ENCODE results near the gene POMGNT1. TPM values are rescaled to one million over a fixed set of nuclear protein-coding genes. Genes with fewer than 3 reads are reported as not detected.

POMGNT1 gene
- total RNA-seq, 1 experiment from 2014 or later, result 34.9 TPM

GRCh38 chr1:46218443-46218842 is 20.2 kb upstream of the POMGNT1 start:
- no peak for TF ChIP-seq CTCF (IDR thresholded peaks at IDR 0.05; ENCODE audit: insufficient read depth in 1 of 2, low read depth in 1 of 2, low read length in 1 of 2, severe bottlenecking in 1 of 2, unreplicated experiment in 1 of 2)
- DNase-seq, result no peak
- no peak overlapping the region for H3K4me3 Mint-ChIP-seq (ENCODE audit: unreplicated experiment)
- POLR2A ChIA-PET, result no interaction called here
- H3K27ac Mint-ChIP-seq (ENCODE audit: unreplicated experiment), result no peak overlapping the region
- H3K4me1 Mint-ChIP-seq (ENCODE audit: low read depth, unreplicated experiment), result no peaks in the 10 kb centered on the region
- intact Hi-C loops (cut with micrococcal nuclease; ENCODE audit: unreplicated experiment), result no loop called here
- Histone ChIP-seq H3K27me3 (replicated peaks; ENCODE audit: control insufficient read depth, insufficient read depth, low read length) (no peaks in the 10 kb centered on the region), H3K4me3 (ENCODE audit: low read depth, low read length) (no peak overlapping the region), H3K36me3 (ENCODE audit: control insufficient read depth, insufficient read depth, low read length) (no peaks in the 10 kb centered on the region), H3K9me3 (no peaks in the 10 kb centered on the region), H3K4me1 (no peaks in the 10 kb centered on the region; the same call in 1 of the 2 replicates)
- no peaks in the 10 kb centered on the region for H3K9me3 Mint-ChIP-seq (ENCODE audit: unreplicated experiment)
- no peaks in the 10 kb centered on the region for H3K36me3 Mint-ChIP-seq (ENCODE audit: insufficient read depth, unreplicated experiment)
- CTCF ChIA-PET, result no interaction called here
- H3K27me3 Mint-ChIP-seq (ENCODE audit: insufficient read depth, unreplicated experiment), result no peaks in the 10 kb centered on the region
- BruUV-seq (replicated peaks), result no TSS peak

GRCh38 chr1:46215504-46215903 is 17.3 kb upstream of the POMGNT1 start:
- H3K4me3 ChIP-seq (ENCODE audit: low read depth, low read length), result no peak overlapping the region
- H3K27me3 ChIP-seq (replicated peaks; ENCODE audit: control insufficient read depth, insufficient read depth, low read length), result no peaks in the 10 kb centered on the region
- intact Hi-C loops (cut with micrococcal nuclease; ENCODE audit: unreplicated experiment), result no loop called here
- ChIA-PET POLR2A (no interaction called here), CTCF (no interaction called here)
- H3K36me3 ChIP-seq (ENCODE audit: control insufficient read depth, insufficient read depth, low read length), result no peaks in the 10 kb centered on the region
- DNase-seq, result no peak
- BruUV-seq (replicated peaks), result no TSS peak
- Mint-ChIP-seq H3K4me3 (ENCODE audit: unreplicated experiment) (no peak overlapping the region), H3K9me3 (ENCODE audit: unreplicated experiment) (no peaks in the 10 kb centered on the region), H3K27ac (ENCODE audit: unreplicated experiment) (no peak overlapping the region), H3K4me1 (ENCODE audit: low read depth, unreplicated experiment) (no peaks in the 10 kb centered on the region), H3K27me3 (ENCODE audit: insufficient read depth, unreplicated experiment) (no peaks in the 10 kb centered on the region), H3K36me3 (ENCODE audit: insufficient read depth, unreplicated experiment) (no peaks in the 10 kb centered on the region)
- no peaks in the 10 kb centered on the region for H3K4me1 ChIP-seq
- no peak for TF ChIP-seq CTCF (IDR thresholded peaks at IDR 0.05; ENCODE audit: insufficient read depth in 1 of 2, low read depth in 1 of 2, low read length in 1 of 2, severe bottlenecking in 1 of 2, unreplicated experiment in 1 of 2)
- H3K9me3 ChIP-seq, result no peaks in the 10 kb centered on the region

- intact Hi-C loops (cut with micrococcal nuclease; ENCODE audit: unreplicated experiment), result no loop called here
- no TSS peak for BruUV-seq (replicated peaks)
- H3K4me3 ChIP-seq (ENCODE audit: low read depth, low read length), result no peak overlapping the region
- no peaks in the 10 kb centered on the region for H3K4me1 ChIP-seq
- H3K36me3 ChIP-seq (ENCODE audit: control insufficient read depth, insufficient read depth, low read length), result no peaks in the 10 kb centered on the region
- CTCF ChIA-PET, result no interaction called here
- H3K27ac Mint-ChIP-seq (ENCODE audit: unreplicated experiment), result no peak overlapping the region
- no peaks in the 10 kb centered on the region for H3K9me3 ChIP-seq
- no peaks in the 10 kb centered on the region for H3K4me1 Mint-ChIP-seq (ENCODE audit: low read depth, unreplicated experiment)
- no peak for DNase-seq
- POLR2A ChIA-PET, result no interaction called here
- no peak overlapping the region for H3K4me3 Mint-ChIP-seq (ENCODE audit: unreplicated experiment)
- no peaks in the 10 kb centered on the region for H3K9me3 Mint-ChIP-seq (ENCODE audit: unreplicated experiment)
- H3K27me3 ChIP-seq (replicated peaks; ENCODE audit: control insufficient read depth, insufficient read depth, low read length), result no peaks in the 10 kb centered on the region
- H3K27me3 Mint-ChIP-seq (ENCODE audit: insufficient read depth, unreplicated experiment), result no peaks in the 10 kb centered on the region
- no peak for TF ChIP-seq CTCF (IDR thresholded peaks at IDR 0.05; ENCODE audit: insufficient read depth in 1 of 2, low read depth in 1 of 2, low read length in 1 of 2, severe bottlenecking in 1 of 2, unreplicated experiment in 1 of 2)
- H3K36me3 Mint-ChIP-seq (ENCODE audit: insufficient read depth, unreplicated experiment), result no peaks in the 10 kb centered on the region
Observed at GRCh38 chr1:46211051-46211450, 12.8 kb upstream of the POMGNT1 start.

Data from Caco-2 (cell line).